Gastroesophageal sphincter (tissue), 3 donors: ENCODE measurements around the gene BABAM2.

Experiments
- CTCF ChIP-seq, 4 experiments: fragments of 200-600 bp in 2 of 4; fragments of 450-650 bp in 2 of 4; sonication (generic) in 1 of 4; IDR thresholded peaks; one replicate each; pipeline ENCODE4 v1.5.1; 2017 to 2019; ENCODE audit warnings: antibody characterized with exemption in 4 of 4, mild to moderate bottlenecking in 2 of 4, moderate library complexity in 2 of 4
- POLR2A ChIP-seq, 2 donors: fragments of 450-650 bp; IDR thresholded peaks; one replicate each; pipeline ENCODE4 v1.6.1; 2017; ENCODE audit warnings: antibody characterized with exemption in 2 of 2, mild to moderate bottlenecking in 2 of 2, moderate library complexity in 1 of 2
- POLR2AphosphoS5 ChIP-seq: sonication (generic); formaldehyde crosslinking; IDR thresholded peaks from one replicate; pipeline ENCODE4 v1.6.1; 2017; ENCODE audit warnings: antibody characterized with exemption

- TF ChIP-seq CTCF (IDR thresholded peaks at IDR 0.05) (no peak), POLR2A (IDR thresholded peaks at IDR 0.05) (no peak), POLR2AphosphoS5 (no peak)
These were observed 359.5 kb downstream of the BABAM2 start for GRCh38 chr2:28250006-28250405.
